ENCODE results near the gene OR51V1.

DNA sequence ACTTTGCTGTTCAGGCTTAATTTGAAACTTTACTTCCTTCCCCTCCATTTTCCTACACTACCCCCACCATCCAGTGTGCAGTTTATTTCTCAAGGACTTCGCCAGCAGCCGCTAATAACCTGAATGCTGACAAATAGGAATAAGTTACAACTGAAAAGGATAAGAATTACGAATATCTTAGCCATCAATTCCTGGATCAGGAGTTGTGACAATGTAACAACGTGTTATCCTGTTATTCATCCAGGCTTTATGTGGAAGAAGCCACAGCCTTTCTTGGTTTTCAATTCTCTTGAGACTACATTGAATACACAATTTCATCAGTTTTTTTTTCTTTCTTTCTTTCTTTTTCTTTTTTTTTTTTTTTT lies 43.3 kb upstream of the OR51V1 start:
- TF ChIP-seq, protein P1, sequence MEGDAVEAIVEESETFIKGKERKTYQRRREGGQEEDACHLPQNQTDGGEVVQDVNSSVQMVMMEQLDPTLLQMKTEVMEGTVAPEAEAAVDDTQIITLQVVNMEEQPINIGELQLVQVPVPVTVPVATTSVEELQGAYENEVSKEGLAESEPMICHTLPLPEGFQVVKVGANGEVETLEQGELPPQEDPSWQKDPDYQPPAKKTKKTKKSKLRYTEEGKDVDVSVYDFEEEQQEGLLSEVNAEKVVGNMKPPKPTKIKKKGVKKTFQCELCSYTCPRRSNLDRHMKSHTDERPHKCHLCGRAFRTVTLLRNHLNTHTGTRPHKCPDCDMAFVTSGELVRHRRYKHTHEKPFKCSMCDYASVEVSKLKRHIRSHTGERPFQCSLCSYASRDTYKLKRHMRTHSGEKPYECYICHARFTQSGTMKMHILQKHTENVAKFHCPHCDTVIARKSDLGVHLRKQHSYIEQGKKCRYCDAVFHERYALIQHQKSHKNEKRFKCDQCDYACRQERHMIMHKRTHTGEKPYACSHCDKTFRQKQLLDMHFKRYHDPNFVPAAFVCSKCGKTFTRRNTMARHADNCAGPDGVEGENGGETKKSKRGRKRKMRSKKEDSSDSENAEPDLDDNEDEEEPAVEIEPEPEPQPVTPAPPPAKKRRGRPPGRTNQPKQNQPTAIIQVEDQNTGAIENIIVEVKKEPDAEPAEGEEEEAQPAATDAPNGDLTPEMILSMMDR (IDR thresholded peaks at IDR 0.05): no peak
- TF ChIP-seq POLR2A (IDR thresholded peaks at IDR 0.05): no peak
